Hematopoietic multipotent progenitor cell treated with erythropoietin and hydrocortisone succinate and interleukin-3 and kit ligand, for 8 days (in vitro differentiated cells): Measurements from ENCODE around the gene GNG12.

ENCODE experiments used
- DNase-seq: peaks from one replicate; pipeline ENCODE4 v3.0.0-alpha.2; 2015

Gene GNG12

DNA sequence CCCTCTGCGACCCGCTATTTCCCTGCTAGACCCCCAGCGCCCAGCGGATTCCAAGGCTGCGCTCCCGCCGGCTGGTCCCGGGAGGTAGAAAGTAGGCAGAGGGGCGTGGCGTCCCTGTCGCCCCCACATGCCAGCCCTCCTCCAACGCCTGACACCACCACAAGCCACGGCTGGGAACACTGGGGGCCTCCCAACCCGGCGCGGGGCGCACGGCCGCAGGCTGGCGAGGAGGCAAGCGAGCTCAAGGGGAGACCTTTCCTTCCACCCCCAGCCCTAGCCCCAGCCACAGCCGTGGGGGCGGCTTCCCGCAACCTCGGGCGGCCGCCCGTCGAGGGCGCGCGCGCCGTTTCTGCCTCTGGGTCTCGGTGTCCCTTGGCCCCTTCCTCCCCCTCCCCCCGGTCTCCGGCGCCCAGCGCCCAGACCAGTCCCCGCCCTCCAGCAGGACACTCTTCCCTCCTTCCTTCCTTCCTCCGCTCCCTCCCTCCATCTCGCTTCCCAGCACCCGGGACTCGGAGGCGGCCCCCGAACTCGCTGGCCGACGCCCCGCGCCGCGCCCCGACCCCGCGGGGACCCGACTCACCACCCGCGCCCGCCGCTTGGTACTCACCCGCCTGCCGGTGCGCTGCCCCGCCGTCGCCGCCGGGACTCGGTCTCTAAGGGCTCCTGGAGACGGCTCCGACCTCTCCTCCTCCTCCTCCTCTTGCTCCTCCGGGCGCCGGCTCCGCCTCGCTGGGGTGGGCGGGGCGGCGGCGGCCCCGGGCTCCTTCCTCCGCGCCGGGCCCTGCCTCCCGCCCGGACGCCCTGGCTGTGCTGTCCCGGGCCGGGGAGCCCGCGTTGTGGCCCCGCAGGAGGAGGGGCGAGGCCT lies at the start of gene GNG12:
Gene GNG12 (minus strand): TSS at position 731 of the 865 bp plus-strand sequence. CDS start 125,781 bp downstream, outside the sequence.
- DNase-seq: no peak

DNA sequence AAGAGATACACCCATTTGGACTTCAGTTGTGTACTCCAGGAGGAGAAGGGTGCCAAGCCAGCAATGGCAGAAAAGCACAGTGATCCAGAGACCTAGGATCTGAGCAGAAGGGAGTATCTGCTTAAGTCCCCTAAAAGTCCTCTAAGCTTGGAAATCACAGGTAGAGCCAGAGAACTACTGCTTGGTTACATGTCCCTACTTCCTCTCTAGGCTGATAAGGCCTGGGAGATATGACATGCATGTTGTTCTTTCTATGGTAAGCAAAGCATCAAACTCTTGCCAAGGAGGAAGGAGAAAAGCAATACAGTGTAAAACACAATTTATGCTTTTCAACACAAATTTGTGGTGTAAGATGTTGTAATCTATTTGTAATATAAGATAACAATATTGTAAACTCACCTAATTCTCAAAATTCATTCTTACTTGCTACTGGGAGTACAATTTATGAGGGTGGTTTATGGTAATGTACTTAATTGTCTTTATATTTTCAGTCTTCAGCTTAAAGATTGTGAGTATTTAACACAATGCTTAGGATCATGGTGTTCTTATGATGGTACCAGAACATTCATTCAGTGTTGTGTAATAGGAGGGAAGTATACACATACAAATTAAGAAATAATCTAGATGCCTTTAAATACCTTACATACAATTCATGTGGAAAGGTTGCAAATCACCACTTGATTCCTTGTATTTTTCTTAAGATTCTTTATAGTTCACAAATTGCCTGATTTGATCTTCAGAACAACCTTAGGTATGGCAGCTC lies 49.1 kb upstream of the GNG12 start:
- no peak for DNase-seq

DNA sequence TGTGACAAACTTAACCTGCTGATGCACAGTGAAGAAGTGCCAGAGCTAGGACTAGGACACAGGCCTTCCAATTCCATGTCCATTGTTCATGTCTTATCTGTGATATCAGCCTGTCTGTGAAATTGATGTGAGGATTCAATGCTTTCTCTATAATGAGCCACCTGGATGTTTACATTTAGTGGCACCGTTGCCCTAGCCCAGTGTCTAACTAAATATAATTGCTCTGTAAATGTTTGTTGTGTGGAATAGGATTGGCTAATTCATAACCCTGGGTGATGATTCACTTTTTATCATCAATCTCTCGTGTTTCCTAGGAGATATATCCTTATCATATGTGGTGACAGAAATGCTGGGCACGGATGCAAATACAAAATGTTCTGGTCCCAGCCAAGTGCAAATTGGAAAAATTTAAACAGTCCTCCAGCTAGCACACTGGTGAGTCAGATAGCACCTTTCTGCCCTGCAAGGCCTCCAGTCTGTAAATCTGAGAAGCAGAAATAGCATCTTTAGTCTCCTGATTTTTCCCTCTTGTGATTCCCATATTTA lies 46.9 kb upstream of the GNG12 start:
- no peak for DNase-seq

DNA sequence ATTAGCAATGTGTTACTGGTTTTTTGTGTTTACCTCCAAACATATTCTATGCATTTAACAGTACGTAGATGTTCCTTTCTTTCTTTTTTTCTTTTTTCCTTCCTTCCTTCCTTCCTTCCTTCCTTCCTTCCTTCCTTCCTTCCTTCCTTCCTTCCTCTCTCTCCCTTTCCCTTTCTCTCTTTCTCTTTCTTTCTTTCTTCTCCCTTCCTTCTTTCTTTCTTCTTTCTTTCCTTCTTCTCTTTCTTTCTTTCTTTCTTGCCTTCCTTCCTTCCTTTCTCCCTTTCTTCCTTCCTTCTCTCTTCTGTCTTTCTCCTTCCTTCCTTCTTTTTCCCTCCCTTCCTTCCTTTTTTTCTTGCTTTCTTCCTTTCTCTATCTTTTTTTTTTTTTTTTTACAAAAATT lies 46.2 kb upstream of the GNG12 start:
- no peak for DNase-seq

DNA sequence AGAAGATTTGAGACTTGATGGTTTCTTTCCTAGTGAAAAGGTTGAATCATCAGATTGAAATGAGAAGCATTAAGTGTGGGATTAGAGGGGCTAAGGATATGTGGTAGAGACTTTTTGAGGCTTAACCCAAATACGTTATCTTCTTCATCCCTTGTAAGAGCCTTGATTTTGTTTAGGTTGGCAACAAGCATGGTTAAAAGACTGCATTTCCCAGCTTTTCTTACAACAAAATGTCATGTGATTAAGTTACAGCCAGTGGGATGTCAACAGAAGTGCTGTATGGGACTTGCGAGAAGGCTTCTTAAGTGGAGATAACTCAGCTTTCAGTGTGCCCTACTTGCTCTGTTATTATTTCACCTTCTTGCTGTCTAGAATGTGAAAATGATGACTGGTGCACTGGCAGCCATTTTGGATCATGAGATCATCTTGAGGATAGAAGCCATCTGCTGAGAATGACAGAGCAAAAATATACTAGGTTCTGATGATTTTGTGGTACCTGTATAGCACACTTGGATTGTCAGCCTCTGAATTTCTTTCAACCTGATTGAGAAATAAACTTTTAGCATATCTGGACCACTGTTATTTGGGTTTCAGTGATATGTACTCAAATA lies 41.3 kb upstream of the GNG12 start:
- DNase-seq: no peak

DNA sequence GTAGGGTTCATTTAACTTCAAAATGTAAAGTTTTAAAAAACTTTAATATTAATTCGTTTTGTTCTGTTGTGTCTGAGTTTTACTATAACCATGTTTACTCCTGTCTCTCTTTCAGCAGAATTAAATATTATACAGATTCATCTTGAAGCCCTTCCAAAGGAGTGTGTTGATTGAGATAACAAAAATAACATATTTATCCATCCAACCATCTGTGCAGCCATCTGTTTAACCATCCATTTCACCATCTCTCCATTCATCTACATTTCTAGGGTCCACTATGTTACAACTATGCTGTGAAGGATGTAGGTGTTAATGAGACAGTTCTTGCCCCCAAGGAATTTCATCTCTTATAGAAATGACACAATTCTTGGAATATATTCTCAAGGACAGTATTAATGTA lies 36.0 kb upstream of the GNG12 start:
- no peak for DNase-seq

DNA sequence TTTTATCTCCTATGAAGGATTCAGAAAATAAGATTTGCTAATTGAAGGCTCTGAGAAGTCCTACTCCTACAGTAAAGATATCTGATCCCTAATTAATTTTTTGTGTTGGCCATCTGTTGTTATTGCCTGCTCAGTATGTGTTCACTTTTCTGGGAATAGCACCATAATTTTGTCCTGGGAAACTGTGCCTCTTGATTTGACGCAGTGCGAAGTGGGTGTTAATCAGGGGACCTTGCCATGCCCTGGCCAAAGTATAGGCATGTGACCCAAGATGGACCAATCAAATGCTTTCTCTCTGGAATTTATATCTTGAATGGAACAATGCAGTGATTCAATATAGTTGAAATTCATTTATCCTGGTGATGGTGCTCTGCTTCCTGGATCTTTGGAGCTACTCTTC lies 30.4 kb upstream of the GNG12 start:
- DNase-seq: no peak

DNA sequence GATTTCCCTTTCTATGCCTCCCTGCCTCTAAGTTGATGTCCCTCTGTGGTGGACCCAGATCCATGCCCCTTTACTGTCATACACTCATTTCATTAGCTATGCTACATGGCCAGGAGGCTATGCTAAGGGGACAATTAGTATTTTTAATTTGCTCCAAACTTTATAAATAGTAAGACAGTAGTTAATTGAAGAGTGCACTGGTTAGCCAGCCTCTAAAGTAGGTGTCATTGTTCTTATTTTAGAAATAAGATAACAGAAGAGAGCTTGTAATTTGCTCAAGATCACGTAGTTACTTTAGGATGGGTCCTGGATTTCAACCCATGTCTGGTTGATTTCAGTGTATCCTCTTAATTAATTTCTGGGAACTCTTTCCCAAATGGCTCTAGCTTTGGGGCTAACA lies 29.4 kb upstream of the GNG12 start:
- DNase-seq: no peak

DNA sequence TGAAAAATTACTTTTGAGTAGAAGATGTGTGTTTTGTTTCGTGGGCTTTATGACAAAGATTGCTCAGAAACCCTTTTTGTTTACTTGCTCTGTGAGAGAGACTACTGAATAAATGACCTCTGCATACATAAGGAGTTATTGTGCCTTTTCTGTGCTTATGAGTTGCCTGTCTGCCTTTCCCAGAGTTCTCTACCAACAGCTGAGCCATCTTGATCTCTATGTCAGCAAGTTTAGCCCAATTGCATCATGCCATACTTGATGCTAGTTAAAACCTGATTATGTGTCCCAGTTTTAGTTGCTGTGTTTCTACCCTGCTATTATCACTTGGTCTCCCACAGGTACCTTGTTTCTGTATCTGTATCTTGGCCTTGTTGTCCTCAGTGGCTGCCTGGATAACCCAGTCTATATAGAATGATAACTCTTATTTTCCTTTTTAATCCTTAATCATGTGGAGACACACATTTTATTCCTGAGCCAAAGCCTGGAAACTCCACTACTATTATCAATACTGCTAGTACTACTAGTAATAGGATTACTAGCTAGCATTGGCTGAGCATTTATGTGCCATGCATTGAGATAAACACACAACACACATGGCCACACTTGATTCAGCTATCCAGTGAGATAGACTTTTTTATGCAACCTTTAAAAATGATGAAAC lies 28.7 kb upstream of the GNG12 start:
- DNase-seq: no peak

DNA sequence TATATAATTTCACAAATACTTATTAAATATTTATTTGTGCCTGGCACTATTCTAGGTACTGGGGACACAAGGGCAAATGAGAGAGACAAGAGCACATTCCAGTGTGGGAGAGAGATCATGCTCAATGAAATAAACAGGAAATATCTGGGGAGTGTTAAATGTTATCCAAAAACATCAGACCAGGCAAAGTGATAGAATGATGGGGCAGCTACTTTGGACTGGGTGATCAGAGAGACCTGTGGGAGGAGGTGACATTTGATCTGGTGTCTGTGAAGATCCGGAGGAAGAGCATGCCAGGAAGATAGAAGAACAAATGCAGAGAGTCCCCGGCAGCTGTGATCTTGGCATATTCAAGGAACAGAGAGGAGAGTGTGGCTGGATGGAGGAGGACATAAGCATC lies 27.5 kb upstream of the GNG12 start:
- DNase-seq: no peak

DNA sequence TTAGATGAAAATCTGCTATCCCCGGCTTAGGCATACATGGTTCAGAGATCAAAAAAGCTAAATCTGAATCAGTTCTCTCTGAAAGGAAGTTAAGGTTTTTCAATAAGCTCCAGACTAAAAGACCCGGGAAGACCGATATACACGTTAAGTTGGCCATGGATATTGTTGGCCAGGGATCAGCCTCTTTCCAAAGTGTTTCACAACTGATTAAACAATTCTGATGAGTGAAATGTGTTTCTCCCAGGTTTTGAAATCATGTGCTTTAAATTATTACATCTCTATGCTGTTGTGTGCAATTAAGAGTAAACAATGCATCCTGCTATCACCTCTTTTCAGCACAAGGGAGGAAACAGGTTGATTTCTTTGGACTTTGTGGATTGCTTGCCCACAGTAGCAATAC lies 23.7 kb upstream of the GNG12 start:
- no peak for DNase-seq

DNA sequence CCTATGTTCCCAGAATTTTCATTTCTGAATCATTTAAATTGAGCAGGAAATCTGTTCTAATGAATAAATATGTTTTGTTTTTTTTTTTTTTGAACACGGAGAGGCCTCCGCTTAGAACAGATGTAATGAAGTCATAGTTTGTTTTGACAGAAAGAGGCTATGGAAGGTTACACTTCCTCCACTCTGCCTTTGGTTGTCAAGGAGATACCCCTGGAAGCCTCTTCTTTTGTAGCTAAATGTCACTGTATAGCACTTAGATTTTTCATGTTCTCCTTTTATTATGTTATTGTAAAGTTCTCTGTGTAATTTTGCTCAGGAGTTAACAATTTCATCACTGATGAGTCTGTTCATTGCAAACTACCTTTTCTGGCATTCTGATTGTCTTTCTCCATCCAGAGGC lies 22.7 kb upstream of the GNG12 start:
- no peak for DNase-seq

DNA sequence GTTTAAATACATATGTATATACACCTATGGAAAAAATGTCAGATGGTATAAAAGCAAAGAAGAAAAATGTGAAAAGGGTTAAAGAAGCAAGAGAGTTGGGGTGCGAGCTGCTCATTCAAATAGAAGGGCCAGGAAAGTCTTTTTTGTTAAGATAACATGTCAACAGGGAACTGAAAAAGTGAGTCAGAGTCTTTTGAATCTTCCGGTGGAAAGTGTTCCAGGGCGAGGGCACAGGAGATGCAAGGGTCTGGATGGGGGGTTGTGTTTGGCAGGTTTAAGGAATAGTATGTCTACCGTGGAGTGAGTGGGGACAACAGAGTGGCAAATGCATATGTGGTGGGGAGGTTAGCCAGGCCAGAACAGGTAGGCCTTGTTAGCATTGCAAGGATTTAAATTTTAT lies 22.2 kb upstream of the GNG12 start:
- no peak for DNase-seq

DNA sequence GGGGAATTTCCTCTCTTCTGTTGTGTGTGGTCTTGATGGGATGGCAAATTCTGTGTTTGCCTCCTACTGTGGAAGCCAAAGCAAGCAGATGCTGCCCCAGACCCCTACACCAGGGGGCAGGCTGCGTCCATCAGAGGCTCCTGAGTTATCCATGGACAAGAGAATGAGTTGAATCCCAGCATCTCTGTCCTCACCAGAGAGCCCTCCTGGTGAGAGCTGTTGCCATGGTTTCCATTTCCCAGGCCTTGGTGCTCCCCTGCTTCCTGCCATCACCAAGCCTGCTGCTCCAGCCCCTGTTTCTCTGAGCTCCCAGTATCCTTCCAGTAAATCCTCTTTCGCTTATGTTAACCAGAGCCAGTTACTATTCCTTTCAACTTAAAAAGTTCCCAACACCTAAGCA lies 20.4 kb upstream of the GNG12 start:
- peak; percentile 25 for DNase-seq

DNA sequence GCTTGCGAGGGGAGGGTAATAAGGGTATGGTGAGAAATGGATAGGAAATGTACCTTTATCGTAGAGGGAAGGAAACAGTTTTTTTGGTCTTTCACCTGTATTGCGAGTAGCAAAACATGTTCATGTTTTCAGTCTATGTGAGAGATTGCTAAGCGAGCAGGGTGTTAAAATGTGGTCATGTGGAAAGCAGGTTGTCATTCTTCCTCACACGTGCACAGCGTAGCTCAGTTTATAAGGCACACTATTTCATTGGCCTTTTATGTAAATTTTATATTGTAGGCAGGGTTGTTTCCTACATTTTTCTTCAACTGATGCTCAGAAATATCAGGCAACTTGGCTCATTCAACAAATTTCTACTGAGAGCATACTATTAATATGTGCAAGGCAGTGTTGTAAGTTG lies 18.5 kb upstream of the GNG12 start:
- DNase-seq: no peak

DNA sequence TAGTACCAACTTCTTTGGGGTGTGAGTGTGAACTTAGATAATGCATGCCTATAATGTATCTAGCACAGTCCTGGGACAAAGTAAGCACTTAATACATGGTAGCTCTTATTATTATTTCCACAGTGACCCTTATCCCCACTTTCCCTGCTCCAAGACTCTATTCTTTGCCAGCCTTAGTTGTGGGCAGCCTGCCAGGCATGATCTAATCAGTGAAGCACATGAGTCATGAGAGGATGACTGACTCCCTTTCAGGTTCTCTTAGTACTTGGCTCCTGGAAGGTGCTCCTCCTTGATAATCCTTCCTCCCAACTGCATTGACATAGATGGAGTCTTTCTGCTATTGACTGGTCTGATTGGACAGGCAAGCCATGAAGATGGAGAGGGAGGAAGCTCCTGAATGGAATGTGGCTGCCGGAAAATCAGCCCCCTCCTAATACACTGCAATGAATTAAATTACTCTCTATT lies 17.4 kb upstream of the GNG12 start:
- DNase-seq: no peak

DNA sequence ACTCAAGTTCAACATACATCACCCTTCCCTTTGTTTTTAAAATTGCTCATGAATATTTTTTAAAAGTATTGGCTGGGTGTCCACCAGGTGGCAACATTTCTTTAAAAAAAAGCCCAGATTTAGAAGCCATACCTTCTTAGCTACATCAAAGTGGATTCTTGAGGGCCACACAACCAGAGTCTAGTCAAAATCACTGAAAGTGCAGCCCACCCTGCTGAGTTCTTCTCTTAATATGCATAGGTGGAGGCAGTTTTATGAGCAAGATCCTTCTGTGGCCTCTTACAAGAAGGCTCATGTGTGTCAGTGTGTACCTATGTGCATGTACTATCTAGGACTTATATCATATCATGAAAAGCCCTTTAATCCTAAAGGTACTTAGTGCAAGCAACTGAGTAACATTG lies 16.9 kb upstream of the GNG12 start:
- peak; percentile 34 for DNase-seq

DNA sequence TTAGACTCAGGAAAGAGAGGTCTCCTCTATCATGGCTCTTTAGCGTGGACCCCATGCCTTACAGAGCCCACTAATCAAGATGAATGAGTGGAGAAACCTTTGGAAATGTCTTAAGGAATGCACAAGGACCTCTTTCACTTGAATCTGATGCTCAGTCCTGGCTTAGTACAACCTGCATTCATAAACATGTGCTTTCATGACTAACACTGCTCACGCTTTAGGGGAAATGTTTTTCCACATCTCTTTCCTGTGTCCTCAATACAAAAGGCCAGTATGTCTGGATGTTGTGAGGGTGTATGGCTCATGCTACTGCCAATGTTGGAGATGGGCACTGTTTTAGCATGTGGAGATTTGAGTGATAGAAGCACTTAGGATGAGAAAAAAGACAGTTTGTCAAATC lies 14.2 kb upstream of the GNG12 start:
- DNase-seq: no peak

DNA sequence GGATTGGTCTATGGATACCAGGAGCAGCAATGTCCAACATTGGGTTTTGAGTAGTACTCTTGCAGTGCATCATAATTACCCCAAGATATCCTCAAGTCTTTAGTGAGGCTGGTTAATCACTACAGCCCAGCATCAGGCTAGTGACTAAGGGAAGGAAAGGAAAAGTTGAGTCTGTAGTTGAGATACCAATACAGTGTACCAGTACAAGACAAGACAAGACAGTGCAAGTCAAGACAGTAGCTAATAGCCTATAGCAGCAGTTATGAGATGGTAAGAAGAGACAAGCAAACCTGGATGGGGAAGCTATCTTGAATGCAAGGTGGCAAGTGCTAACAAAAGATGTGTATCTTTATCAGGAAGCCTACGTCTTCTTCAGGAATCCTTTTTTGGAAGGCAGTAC lies 13.3 kb upstream of the GNG12 start:
- no peak for DNase-seq

DNA sequence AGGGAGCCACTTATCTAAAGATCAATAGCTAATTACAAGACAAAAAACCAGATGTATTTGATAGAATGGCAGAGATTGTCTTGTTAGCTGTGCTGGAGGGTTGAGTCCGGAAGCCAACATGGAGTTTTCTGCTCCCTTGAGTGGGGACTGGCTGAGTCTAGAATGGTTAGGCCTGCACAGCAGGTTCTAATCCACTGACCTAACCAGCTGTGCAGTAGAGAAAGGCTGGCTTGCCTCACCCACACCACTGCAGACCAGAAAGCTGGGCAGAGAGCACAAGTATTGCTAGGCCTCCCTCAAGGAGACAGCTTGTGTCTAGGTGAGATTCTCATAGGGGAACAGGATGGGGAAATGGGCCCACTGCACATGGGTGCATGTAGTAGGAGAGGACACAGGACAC lies 11.7 kb upstream of the GNG12 start:
- no peak for DNase-seq

DNA sequence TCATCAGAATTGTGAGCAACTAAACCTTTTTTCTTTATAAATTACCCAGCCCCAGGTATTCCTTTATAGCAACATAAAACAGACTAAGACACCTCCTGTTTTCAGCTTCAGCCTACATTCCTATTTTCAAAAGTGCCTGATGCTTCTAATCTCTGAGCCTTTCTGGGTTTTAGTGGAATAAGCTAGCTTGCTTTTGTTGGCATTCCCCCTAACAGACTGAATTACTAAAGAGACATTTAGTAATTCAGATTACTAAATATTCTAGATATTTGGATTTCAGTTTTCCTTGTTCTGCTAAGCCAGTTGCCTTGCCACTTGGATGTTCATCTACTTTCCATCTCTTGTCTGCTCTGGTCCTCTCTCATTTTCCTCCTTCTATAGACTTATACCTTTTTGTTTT lies 10.5 kb upstream of the GNG12 start:
- no peak for DNase-seq

DNA sequence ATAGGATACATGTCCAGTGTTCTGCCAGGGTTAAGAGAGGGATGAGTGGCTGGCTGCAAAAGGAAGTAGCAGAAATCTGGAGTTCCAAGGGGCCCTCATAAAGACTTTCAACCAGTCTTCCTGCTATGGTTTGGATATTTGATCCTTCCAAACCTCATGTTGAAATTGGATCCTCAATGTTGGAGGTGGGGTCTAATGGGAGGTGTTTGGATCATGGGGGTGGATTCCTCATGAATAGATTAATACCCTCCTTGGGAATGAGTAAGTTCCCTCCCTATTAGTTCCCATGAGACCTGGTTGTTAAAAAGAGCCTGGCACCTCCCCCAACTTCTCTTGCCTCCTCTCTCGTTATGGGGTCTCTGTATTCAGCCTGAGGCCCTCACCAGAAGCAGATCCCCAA lies 10.1 kb upstream of the GNG12 start:
- DNase-seq: no peak

DNA sequence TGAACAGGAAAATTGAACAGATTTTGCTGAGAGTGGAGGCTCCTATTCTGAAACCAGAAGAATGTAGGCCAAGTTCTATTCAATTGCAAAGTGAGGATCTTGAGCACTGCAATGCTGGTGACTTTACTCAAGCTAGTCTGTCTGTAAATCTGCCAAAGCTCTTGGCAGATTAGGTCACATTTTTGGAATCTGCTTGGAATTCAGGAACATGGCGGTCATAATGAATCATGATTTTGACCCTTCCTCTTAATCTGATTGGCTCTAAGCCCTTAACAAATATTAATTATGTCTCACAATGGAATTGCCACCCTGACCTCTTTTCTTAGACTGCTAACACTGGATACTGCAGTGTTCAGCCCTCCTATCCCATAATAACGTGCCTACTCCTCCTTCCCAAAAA lies 7.2 kb upstream of the GNG12 start:
- no peak for DNase-seq
